ENCODE measurements around the gene RUBCN. TPM values are rescaled to one million over a fixed set of nuclear protein-coding genes. Genes with fewer than 3 reads are reported as not detected.

RUBCN gene
- total and polyA plus RNA-seq, 10 of the 15 experiments (the other 5 are each of a cell fraction or from before 2014, with no cell fraction given), result 15.5 to 79.9 (median 40.4) TPM

- TF ChIP-seq E2F8 (IDR thresholded peaks at IDR 0.05; ENCODE audit: low read depth, partially characterized antibody), result no peak
- TF ChIP-seq POLR2A (IDR thresholded peaks at IDR 0.05; ENCODE audit: low read depth, low read length), result peak; percentile 81
- no peak for TF ChIP-seq USF2 (IDR thresholded peaks at IDR 0.05; ENCODE audit: borderline replicate concordance, low read depth, low read length)
- TF ChIP-seq IRF4 (IDR thresholded peaks at IDR 0.05; ENCODE audit: low read depth, low read length), result no peak
- no peak for TF ChIP-seq STAT3 (IDR thresholded peaks at IDR 0.05; ENCODE audit: low read depth, low read length)
- peak; percentile 18; the same call in 1 of the 2 replicates for TF ChIP-seq MLLT1 (IDR thresholded peaks at IDR 0.05)
- TF ChIP-seq TBL1XR1 (IDR thresholded peaks at IDR 0.05; ENCODE audit: low read depth, low read length), result no peak
- TF ChIP-seq TCF3 (IDR thresholded peaks at IDR 0.05; ENCODE audit: borderline replicate concordance, insufficient read depth, low read depth, low read length), result no peak
- no peak for TF ChIP-seq NRF1 (conservative IDR thresholded peaks at IDR 0.05; ENCODE audit: low read depth, low read length)
- no peak for TF ChIP-seq BRCA1 (IDR thresholded peaks at IDR 0.05; ENCODE audit: low read depth, low read length)
- peak; percentile 68; the same call in 1 of the 2 replicates for TF ChIP-seq MXI1 (IDR thresholded peaks at IDR 0.05; ENCODE audit: low read depth, low read length)
- TF ChIP-seq SUPT20H (IDR thresholded peaks at IDR 0.05; ENCODE audit: borderline replicate concordance, control insufficient read depth, low read depth, low read length), result no peak
- no peak for TF ChIP-seq CHD4 (IDR thresholded peaks at IDR 0.05)
- no peak for TF ChIP-seq SKIL (IDR thresholded peaks at IDR 0.05; ENCODE audit: low read depth, poor library complexity, severe bottlenecking)
- no peak for TF ChIP-seq GABPA (IDR thresholded peaks at IDR 0.05; ENCODE audit: low read depth)
- peak; percentile 72 for TF ChIP-seq DPF2 (IDR thresholded peaks at IDR 0.05)
- TF ChIP-seq REST (IDR thresholded peaks at IDR 0.05; ENCODE audit: low read depth, low read length), result no peak
- peak; percentile 80 for TF ChIP-seq CREB1 (IDR thresholded peaks at IDR 0.05; ENCODE audit: low read depth)
- TF ChIP-seq SREBF2 (IDR thresholded peaks at IDR 0.05; ENCODE audit: low read length), result no peak
These were observed at the start of gene RUBCN (continued) for GRCh38 chr3:197736491-197737318.

Measured in GM12878 (cell line).